ENCODE measurements around the gene GPR37. TPM values are rescaled to one million over a fixed set of nuclear protein-coding genes. Genes with fewer than 3 reads are reported as not detected.
A peak's percentile ranks its signal among the peaks of the same experiment; 100 is the strongest.

Gene GPR37
- total RNA-seq, 6 experiments from 2014 or later: 8.9 to 16.0 (median 14.3) TPM

- peak; percentile 82 to 96 (median 92) for ATAC-seq
- TF ChIP-seq POLR2A (IDR thresholded peaks at IDR 0.05): no peak
- TF ChIP-seq CTCF (IDR thresholded peaks at IDR 0.05): no peak
- no peaks in the 10 kb centered on the region for H3K9me3 ChIP-seq
- DNase-seq: peak in 1 of 3 donors; percentile 47
- H3K27ac ChIP-seq: no peak overlapping the region
- intact Hi-C loops (cut with DNase I): no loop called here
- H3K4me1 ChIP-seq: peaks cover 0 to 8% (median 0%) of the 10 kb centered on the region in 4 donors
- H3K27me3 ChIP-seq: no peaks in the 10 kb centered on the region
- 28% methylated on average over 3 of the region's 3 CpGs for WGBS (ENCODE audit: insufficient coverage, low coverage, low lambda C conversion rate, missing lambda C conversion rate)
- H3K36me3 ChIP-seq: no peaks in the 10 kb centered on the region
- H3K4me3 ChIP-seq: peak overlapping the region in 1 of 3 donors; percentile 1
Observed at GRCh38 chr7:124773339-124773738, 7.7 kb upstream of the GPR37 start.

GRCh38 chr7:124769136-124769535 lies 3.5 kb upstream of the GPR37 start:
- Histone ChIP-seq H3K4me1 (peaks cover 0 to 8% (median 0%) of the 10 kb centered on the region in 4 donors), H3K27me3 (no peaks in the 10 kb centered on the region), H3K9me3 (no peaks in the 10 kb centered on the region), H3K36me3 (no peaks in the 10 kb centered on the region), H3K27ac (no peak overlapping the region), H3K4me3 (no peak overlapping the region)
- WGBS (ENCODE audit: insufficient coverage, low coverage, low lambda C conversion rate, missing lambda C conversion rate): 88% methylated on average over 1 of the region's 1 CpG
- intact Hi-C loops (cut with DNase I): no loop called here
- ATAC-seq (no peak), DNase-seq (no peak)
- no peak for TF ChIP-seq CTCF (IDR thresholded peaks at IDR 0.05)
- TF ChIP-seq POLR2A (IDR thresholded peaks at IDR 0.05): no peak

GRCh38 chr7:124768525-124768924 lies 2.9 kb upstream of the GPR37 start:
- Histone ChIP-seq H3K27ac (no peak overlapping the region), H3K27me3 (no peaks in the 10 kb centered on the region), H3K4me3 (no peak overlapping the region), H3K36me3 (no peaks in the 10 kb centered on the region), H3K9me3 (no peaks in the 10 kb centered on the region), H3K4me1 (peaks cover 0 to 6% (median 0%) of the 10 kb centered on the region in 4 donors)
- ATAC-seq: no peak
- TF ChIP-seq POLR2A (IDR thresholded peaks at IDR 0.05) (no peak), CTCF (IDR thresholded peaks at IDR 0.05) (no peak)
- WGBS (ENCODE audit: insufficient coverage, low coverage, low lambda C conversion rate, missing lambda C conversion rate): 31% methylated on average over 1 of the region's 1 CpG
- intact Hi-C loops (cut with DNase I): no loop called here
- no peak for DNase-seq

GRCh38 chr7:124764847-124765400 lies 668 bp downstream of the GPR37 start:
- 2% methylated on average over 11 of the region's 26 CpGs for WGBS (ENCODE audit: insufficient coverage, low coverage, low lambda C conversion rate, missing lambda C conversion rate)
- intact Hi-C loops (cut with DNase I): no loop called here
- peak; percentile 22 to 38 (median 26) for ATAC-seq
- peaks cover 0 to 8% (median 0%) of the 10 kb centered on the region in 4 donors for H3K4me1 ChIP-seq
- H3K27ac ChIP-seq: peak overlapping the region; percentile 70 to 92 (median 79)
- H3K9me3 ChIP-seq: no peaks in the 10 kb centered on the region
- TF ChIP-seq POLR2A (IDR thresholded peaks at IDR 0.05): no peak
- no peak for TF ChIP-seq CTCF (IDR thresholded peaks at IDR 0.05)
- peak overlapping the region; percentile 55 to 71 (median 67) for H3K4me3 ChIP-seq
- H3K27me3 ChIP-seq: no peaks in the 10 kb centered on the region
- no peaks in the 10 kb centered on the region for H3K36me3 ChIP-seq
- peak; percentile 46 to 70 (median 56) for DNase-seq

All from right lobe of liver (tissue), 6 donors.